SK-N-SH (cell line): ENCODE results near the gene NUDCD3. TPM values are rescaled to one million over a fixed set of nuclear protein-coding genes. Genes with fewer than 3 reads are reported as not detected.

Source experiments
- CTCF ChIA-PET: fragments of 300-600, 350-600 bp; formaldehyde crosslinking; extraction: SDS; loops from one replicate; lab custom pipeline; 2021; lab: Yijun Ruan, JAX
- POLR2A ChIA-PET: fragments of 350-600 bp; sonication (Branson Sonifier 250); formaldehyde crosslinking; extraction: SDS; loops from one replicate; lab custom pipeline; 2020; ENCODE audit warnings: antibody characterized with exemption, inconsistent platforms; lab: Yijun Ruan, JAX
- DNase-seq: peaks from one replicate; pipeline ENCODE4 v3.0.0; 2012
- H2AFZ ChIP-seq: fragments of 200-600 bp; sonication (generic); 2 replicates; pipeline ENCODE4 v1.8.1; 2016; ENCODE audit warnings: antibody characterized with exemption, mild to moderate bottlenecking, low read depth
- H3F3A ChIP-seq: fragments of 200-600 bp; sonication (generic); replicated peaks from 2 replicates; pipeline ENCODE3; 2016; ENCODE audit warnings: antibody characterized with exemption, mild to moderate bottlenecking; ENCODE audit not compliant: insufficient read depth
- H3K27ac ChIP-seq, 2 experiments: fragments of 200-500 bp in 1 of 2; fragments of 200-600 bp in 1 of 2; sonication (Bioruptor generic) in 1 of 2; sonication (generic), shearing (Covaris generic) in 1 of 2; 2 replicates each; pipeline versions ENCODE4 v1.5.1 to v1.6.1; 2014 to 2016; ENCODE audit warnings: low read depth in 2 of 2, inconsistent platforms in 1 of 2, low read length in 1 of 2, mild to moderate bottlenecking in 1 of 2, mixed read lengths in 1 of 2
- H3K27me3 ChIP-seq: fragments of 200-600 bp; sonication (generic), shearing (Covaris generic); 2 replicates; pipeline ENCODE4 v1.6.1; 2016; ENCODE audit warnings: mixed run types; ENCODE audit not compliant: insufficient read depth
- H3K36me3 ChIP-seq, 2 experiments: fragments of 200-500 bp in 1 of 2; fragments of 200-600 bp in 1 of 2; sonication (Bioruptor generic) in 1 of 2; sonication (generic) in 1 of 2; replicated peaks in 1 of 2; 2 replicates each; pipeline versions ENCODE3 to v1.5.1; 2014 to 2016; ENCODE audit warnings: low read length in 1 of 2, mild to moderate bottlenecking in 1 of 2; ENCODE audit not compliant: insufficient read depth in 2 of 2, control insufficient read depth in 1 of 2
- H3K4me1 ChIP-seq, 2 experiments: fragments of 200-500 bp in 1 of 2; fragments of 200-600 bp in 1 of 2; sonication (Bioruptor generic) in 1 of 2; sonication (generic), shearing (Covaris generic) in 1 of 2; 2 replicates each; pipeline versions ENCODE4 v1.5.1 to v1.6.1; 2014 to 2016; ENCODE audit warnings: low read depth in 1 of 2, low read length in 1 of 2, mixed run types in 1 of 2; ENCODE audit not compliant: insufficient read depth in 2 of 2, control insufficient read depth in 1 of 2
- H3K4me2 ChIP-seq: fragments of 200-600 bp; sonication (generic), shearing (Covaris generic); 2 replicates; pipeline ENCODE4 v1.6.1; 2017; ENCODE audit warnings: mixed run types
- H3K4me3 ChIP-seq, 2 experiments: fragments of 200-500 bp in 1 of 2; fragments of 200-600 bp in 1 of 2; sonication (Bioruptor generic) in 1 of 2; sonication (generic), shearing (Covaris generic) in 1 of 2; 2 replicates each; pipeline versions ENCODE4 v1.5.1 to v1.8.1; 2014 to 2016; ENCODE audit warnings: low read depth in 2 of 2, inconsistent platforms in 1 of 2, low read length in 1 of 2, mild to moderate bottlenecking in 1 of 2, mixed read lengths in 1 of 2, moderate library complexity in 1 of 2
- H3K79me2 ChIP-seq: fragments of 200-600 bp; sonication (generic); 2 replicates; pipeline ENCODE4 v1.8.1; 2017; ENCODE audit warnings: mild to moderate bottlenecking; ENCODE audit not compliant: insufficient read depth
- H3K9ac ChIP-seq: fragments of 200-600 bp; sonication (generic); 2 replicates; pipeline ENCODE4 v1.6.1; 2017; ENCODE audit warnings: mixed run types
- H3K9me2 ChIP-seq: fragments of 200-600 bp; sonication (generic); 2 replicates; pipeline ENCODE4 v1.6.1; 2017; ENCODE audit warnings: mixed run types
- H3K9me3 ChIP-seq: fragments of 200-600 bp; sonication (generic); 2 replicates; pipeline ENCODE4 v1.6.1; 2017; ENCODE audit warnings: mixed run types, mild to moderate bottlenecking, moderate library complexity
- H4K20me1 ChIP-seq: fragments of 200-600 bp; sonication (generic); 2 replicates; pipeline ENCODE4 v1.6.1; 2017; ENCODE audit warnings: mild to moderate bottlenecking, mixed run types; ENCODE audit not compliant: insufficient read depth
- ELF1 ChIP-seq: IDR thresholded peaks from 2 replicates; pipeline ENCODE4 v1.4.0; 2012
- EP300 ChIP-seq, 2 experiments: IDR thresholded peaks; 2 replicates each; pipeline versions ENCODE4 v1.4.0 to v1.6.1; 2012; ENCODE audit warnings: borderline replicate concordance in 1 of 2, low read depth in 1 of 2, low read length in 1 of 2
- FOSL2 ChIP-seq: IDR thresholded peaks from 2 replicates; pipeline ENCODE4 v1.4.0; 2012; ENCODE audit warnings: low read depth, mild to moderate bottlenecking, moderate library complexity, borderline replicate concordance
- FOXJ3 ChIP-seq: sonication (generic); formaldehyde crosslinking; IDR thresholded peaks from 2 replicates; pipeline ENCODE4 v1.5.1; 2020; ENCODE audit warnings: mild to moderate bottlenecking, missing genetic modification reagents
- FOXM1 ChIP-seq: IDR thresholded peaks from 2 replicates; pipeline ENCODE4 v1.4.0; 2012; ENCODE audit warnings: low read depth, mild to moderate bottlenecking
- GATA2 ChIP-seq: sonication (generic); formaldehyde crosslinking; IDR thresholded peaks from 2 replicates; pipeline ENCODE4 v1.5.0; 2020; ENCODE audit warnings: mild to moderate bottlenecking, missing genetic modification reagents
- JUND ChIP-seq: IDR thresholded peaks from 2 replicates; pipeline ENCODE4 v1.4.0; 2012
- MXI1 ChIP-seq: IDR thresholded peaks from 2 replicates; pipeline ENCODE4 v1.6.1; 2012; ENCODE audit warnings: mild to moderate bottlenecking, low read depth, low read length, improper control_type of control experiment
- NFIC ChIP-seq: IDR thresholded peaks from 2 replicates; pipeline ENCODE4 v1.4.0; 2012; ENCODE audit warnings: borderline replicate concordance
- NRF1 ChIP-seq: IDR thresholded peaks from 2 replicates; pipeline ENCODE4 v1.6.1; 2012; ENCODE audit warnings: low read depth, mild to moderate bottlenecking, low read length
- REST ChIP-seq: IDR thresholded peaks from 2 replicates; pipeline ENCODE4 v1.6.1; 2012; ENCODE audit warnings: mild to moderate bottlenecking, low read depth, low read length, moderate library complexity
- RXRA ChIP-seq: IDR thresholded peaks from 2 replicates; pipeline ENCODE4 v1.4.0; 2012; ENCODE audit warnings: low read depth, mild to moderate bottlenecking, borderline replicate concordance
- SMC3 ChIP-seq: IDR thresholded peaks from 2 replicates; pipeline ENCODE4 v1.6.1; 2012; ENCODE audit warnings: low read depth, low read length, improper control_type of control experiment
- TAF1 ChIP-seq: IDR thresholded peaks from 2 replicates; pipeline ENCODE4 v1.6.1; 2012; ENCODE audit warnings: low read depth, mild to moderate bottlenecking, low read length, moderate library complexity, borderline replicate concordance
- TEAD4 ChIP-seq: IDR thresholded peaks from 2 replicates; pipeline ENCODE4 v1.4.0; 2012; ENCODE audit warnings: mild to moderate bottlenecking, borderline replicate concordance; ENCODE audit not compliant: insufficient read depth
- USF1 ChIP-seq: IDR thresholded peaks from 2 replicates; pipeline ENCODE4 v1.4.0; 2012; ENCODE audit warnings: low read depth, borderline replicate concordance
- WGBS: methylation state at CpG from one replicate; pipeline ENCODE4 v1.1.6; 2017; ENCODE audit warnings: low lambda C conversion rate; 5-methylcytosine and 5-hydroxymethylcytosine counted together
- polyA plus RNA-seq, 3 experiments: library from polyadenylated mRNA; depleted of rRNA; stranded (reverse); fragments of >200 nt; gene quantifications; 2 replicates each; pipeline ENCODE4 v1.2.3, GENCODE V29; 2012
- TF ChIP-seq, protein P1 (sequence below): fragments of 200-600 bp; sonication (generic); IDR thresholded peaks from 2 replicates; pipeline ENCODE4 v1.6.1; 2017; ENCODE audit warnings: antibody characterized with exemption, mild to moderate bottlenecking, moderate library complexity
- TF ChIP-seq, protein P2 (sequence below): fragments of 150-350 bp; IDR thresholded peaks from 2 replicates; pipeline ENCODE4 v1.6.1; 2016; ENCODE audit warnings: mild to moderate bottlenecking, low read depth, low read length

Gene NUDCD3
- polyA plus RNA-seq, 1 of the 3 experiments (the other 2 are of a cell fraction), result 66.0 TPM

GRCh38 chr7:44466300-44467216, 23.9 kb downstream of the NUDCD3 start:
- Histone ChIP-seq H3K36me3 (peaks cover 47 to 69% of the 10 kb centered on the region in 2 experiments), H2AFZ (no peak overlapping the region), H3K4me3 (no peak overlapping the region), H3K9me2 (no peaks in the 10 kb centered on the region), H3K27me3 (no peaks in the 10 kb centered on the region), H3K4me1 (peaks cover 14 to 35% of the 10 kb centered on the region in 2 experiments), H3K9me3 (no peaks in the 10 kb centered on the region), H3F3A (peaks cover 27% of the 10 kb centered on the region), H3K27ac (peak overlapping the region in 1 of 2 experiments; percentile 44; a peak in 2 of 4 replicates), H3K9ac (no peak overlapping the region), H3K79me2 (peaks cover 100% of the 10 kb centered on the region), H3K4me2 (0 out of 2 replicates have a peak overlapping the region, but pooled peaks have one; percentile 12), H4K20me1 (peaks cover 32% of the 10 kb centered on the region)
- WGBS, result 93% methylated on average over 4 of the region's 4 CpGs
- CTCF ChIA-PET, result interaction anchor here (0.7 to 1.5 kb wide), 4 partner anchors 10 to 254 kb away, joined by 3 to 4 read pairs (median 3); no protein-coding TSS in a partner anchor
- TF ChIP-seq NFIC (no peak), ELF1 (no peak), NRF1 (no peak), JUND (no peak), TAF1 (no peak), REST (no peak), FOXJ3 (CRISPR knock-in tag) (no peak), RXRA (no peak), SMC3 (no peak), FOSL2 (no peak), GATA2 (CRISPR knock-in tag) (no peak), FOXM1 (no peak), EP300 (IDR thresholded peaks at IDR 0.05; ENCODE audit: borderline replicate concordance in 1 of 2, low read depth in 1 of 2, low read length in 1 of 2) (no peak), MXI1 (no peak), USF1 (no peak), TEAD4 (no peak)
- TF ChIP-seq, protein P1, sequence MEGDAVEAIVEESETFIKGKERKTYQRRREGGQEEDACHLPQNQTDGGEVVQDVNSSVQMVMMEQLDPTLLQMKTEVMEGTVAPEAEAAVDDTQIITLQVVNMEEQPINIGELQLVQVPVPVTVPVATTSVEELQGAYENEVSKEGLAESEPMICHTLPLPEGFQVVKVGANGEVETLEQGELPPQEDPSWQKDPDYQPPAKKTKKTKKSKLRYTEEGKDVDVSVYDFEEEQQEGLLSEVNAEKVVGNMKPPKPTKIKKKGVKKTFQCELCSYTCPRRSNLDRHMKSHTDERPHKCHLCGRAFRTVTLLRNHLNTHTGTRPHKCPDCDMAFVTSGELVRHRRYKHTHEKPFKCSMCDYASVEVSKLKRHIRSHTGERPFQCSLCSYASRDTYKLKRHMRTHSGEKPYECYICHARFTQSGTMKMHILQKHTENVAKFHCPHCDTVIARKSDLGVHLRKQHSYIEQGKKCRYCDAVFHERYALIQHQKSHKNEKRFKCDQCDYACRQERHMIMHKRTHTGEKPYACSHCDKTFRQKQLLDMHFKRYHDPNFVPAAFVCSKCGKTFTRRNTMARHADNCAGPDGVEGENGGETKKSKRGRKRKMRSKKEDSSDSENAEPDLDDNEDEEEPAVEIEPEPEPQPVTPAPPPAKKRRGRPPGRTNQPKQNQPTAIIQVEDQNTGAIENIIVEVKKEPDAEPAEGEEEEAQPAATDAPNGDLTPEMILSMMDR, result no peak
- TF ChIP-seq, protein P2, sequence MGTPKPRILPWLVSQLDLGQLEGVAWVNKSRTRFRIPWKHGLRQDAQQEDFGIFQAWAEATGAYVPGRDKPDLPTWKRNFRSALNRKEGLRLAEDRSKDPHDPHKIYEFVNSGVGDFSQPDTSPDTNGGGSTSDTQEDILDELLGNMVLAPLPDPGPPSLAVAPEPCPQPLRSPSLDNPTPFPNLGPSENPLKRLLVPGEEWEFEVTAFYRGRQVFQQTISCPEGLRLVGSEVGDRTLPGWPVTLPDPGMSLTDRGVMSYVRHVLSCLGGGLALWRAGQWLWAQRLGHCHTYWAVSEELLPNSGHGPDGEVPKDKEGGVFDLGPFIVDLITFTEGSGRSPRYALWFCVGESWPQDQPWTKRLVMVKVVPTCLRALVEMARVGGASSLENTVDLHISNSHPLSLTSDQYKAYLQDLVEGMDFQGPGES, result no peak
- POLR2A ChIA-PET, result no interaction called here
- DNase-seq, result no peak
